Measurements from ENCODE around the gene CDHR1. TPM values are rescaled to one million over a fixed set of nuclear protein-coding genes. Genes with fewer than 3 reads are reported as not detected.

CDHR1 gene
- total RNA-seq, 4 donors from 2014 or later, result 0.27 TPM; not detected in 3

DNA sequence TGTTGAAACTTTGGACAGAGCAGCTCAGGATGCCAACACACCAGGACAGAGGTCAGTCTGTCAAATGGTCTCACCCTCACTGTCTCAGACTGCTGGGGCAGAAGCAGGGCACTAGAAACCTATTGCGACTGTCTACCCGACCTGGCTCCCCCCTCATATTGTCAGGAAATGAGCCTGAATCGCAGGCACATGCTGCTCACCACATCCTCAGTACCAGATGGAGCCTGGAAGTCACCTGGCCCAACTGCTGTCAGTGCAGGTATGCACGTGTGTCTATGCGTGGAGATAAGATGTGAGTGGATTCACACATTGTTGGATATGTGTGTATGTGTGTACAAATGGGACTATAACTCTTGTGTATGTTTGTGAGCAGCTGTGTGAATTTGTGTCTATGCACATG, 3.2 kb upstream of the CDHR1 start:
- Histone ChIP-seq H3K27ac (no peak overlapping the region), H3K9me3 (no peaks in the 10 kb centered on the region), H3K36me3 (no peaks in the 10 kb centered on the region), H3K4me1 (peaks cover 0 to 3% of the 10 kb centered on the region in 2 donors), H3K4me3 (no peak overlapping the region), H3K27me3 (peaks cover 15 to 22% (median 17%) of the 10 kb centered on the region in 3 donors)
- TF ChIP-seq POLR2A (IDR thresholded peaks at IDR 0.05), result no peak
- ATAC-seq, result no peak
- DNase-seq, result no peak
- in situ Hi-C loops (cut with MboI; ENCODE audit: low sequenced_read_pairs in 4 of 4) (no loop called here), intact Hi-C loops (cut with DNase I; ENCODE audit: low total_unique reads) (no loop called here)

DNA sequence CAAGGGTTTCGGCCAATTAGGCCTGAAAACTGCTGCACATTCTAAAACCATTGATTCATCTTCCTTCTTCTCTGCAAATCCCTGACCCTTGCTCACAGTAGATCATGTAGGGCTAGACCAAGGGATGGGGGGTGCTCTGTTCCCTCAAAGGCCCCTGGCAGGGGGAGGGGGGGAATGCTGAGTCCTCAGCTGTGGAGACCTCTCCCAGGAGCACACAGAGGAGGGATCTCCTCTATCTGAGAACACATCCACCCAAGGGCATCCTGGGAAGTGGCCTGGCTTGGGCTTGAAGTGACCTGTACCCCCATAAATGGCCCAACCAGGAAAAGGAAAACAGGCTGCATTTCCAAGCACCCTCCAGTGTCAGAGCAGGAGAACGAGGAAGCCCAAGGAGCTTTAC, 1.0 kb upstream of the CDHR1 start:
- no peak overlapping the region for H3K27ac ChIP-seq
- H3K4me3 ChIP-seq, result no peak overlapping the region
- H3K9me3 ChIP-seq, result no peaks in the 10 kb centered on the region
- DNase-seq (no peak), ATAC-seq (no peak)
- H3K27me3 ChIP-seq, result peaks cover 15 to 25% (median 20%) of the 10 kb centered on the region in 3 donors
- in situ Hi-C loops (cut with MboI; ENCODE audit: low sequenced_read_pairs in 4 of 4) (no loop called here), intact Hi-C loops (cut with DNase I; ENCODE audit: low total_unique reads) (no loop called here)
- no peaks in the 10 kb centered on the region for H3K36me3 ChIP-seq
- TF ChIP-seq POLR2A (IDR thresholded peaks at IDR 0.05), result no peak
- TF ChIP-seq, protein P1, sequence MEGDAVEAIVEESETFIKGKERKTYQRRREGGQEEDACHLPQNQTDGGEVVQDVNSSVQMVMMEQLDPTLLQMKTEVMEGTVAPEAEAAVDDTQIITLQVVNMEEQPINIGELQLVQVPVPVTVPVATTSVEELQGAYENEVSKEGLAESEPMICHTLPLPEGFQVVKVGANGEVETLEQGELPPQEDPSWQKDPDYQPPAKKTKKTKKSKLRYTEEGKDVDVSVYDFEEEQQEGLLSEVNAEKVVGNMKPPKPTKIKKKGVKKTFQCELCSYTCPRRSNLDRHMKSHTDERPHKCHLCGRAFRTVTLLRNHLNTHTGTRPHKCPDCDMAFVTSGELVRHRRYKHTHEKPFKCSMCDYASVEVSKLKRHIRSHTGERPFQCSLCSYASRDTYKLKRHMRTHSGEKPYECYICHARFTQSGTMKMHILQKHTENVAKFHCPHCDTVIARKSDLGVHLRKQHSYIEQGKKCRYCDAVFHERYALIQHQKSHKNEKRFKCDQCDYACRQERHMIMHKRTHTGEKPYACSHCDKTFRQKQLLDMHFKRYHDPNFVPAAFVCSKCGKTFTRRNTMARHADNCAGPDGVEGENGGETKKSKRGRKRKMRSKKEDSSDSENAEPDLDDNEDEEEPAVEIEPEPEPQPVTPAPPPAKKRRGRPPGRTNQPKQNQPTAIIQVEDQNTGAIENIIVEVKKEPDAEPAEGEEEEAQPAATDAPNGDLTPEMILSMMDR (IDR thresholded peaks at IDR 0.05 in 4 of 5, conservative IDR thresholded peaks at IDR 0.05 in 1 of 5), result no peak
- peaks cover 0 to 3% of the 10 kb centered on the region in 2 donors for H3K4me1 ChIP-seq

DNA sequence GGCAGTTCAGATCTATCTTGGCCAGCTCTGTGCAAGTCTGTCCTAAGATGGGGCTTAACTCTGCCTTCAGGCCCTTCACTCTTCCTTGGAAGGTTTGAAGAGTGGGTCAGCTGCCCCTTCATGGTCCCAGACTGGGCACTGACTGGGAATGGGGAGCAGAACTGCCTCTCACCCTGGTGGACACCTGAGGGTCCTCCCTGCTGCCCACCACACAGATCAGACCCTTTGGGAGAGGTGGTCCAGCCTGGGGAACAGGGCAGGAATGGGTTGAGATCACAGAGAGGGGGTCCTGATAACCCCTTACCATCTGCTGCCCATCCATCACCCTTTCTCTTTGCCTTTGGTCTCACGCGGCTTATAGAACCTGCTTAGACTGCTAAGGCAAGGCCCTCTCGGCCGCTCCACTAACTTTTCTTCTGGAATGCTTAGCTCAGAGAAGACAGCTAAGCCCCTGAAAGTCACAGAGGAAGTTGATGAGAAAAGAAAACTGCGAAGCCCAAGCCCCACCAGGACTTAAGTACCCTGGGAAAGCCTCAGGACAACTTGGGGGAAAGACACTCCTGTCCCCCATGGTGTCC, 402 bp upstream of the CDHR1 start:
- DNase-seq (no peak), ATAC-seq (no peak)
- Histone ChIP-seq H3K4me1 (peaks cover 0 to 3% of the 10 kb centered on the region in 2 donors), H3K27me3 (peaks cover 15 to 25% (median 20%) of the 10 kb centered on the region in 3 donors), H3K36me3 (no peaks in the 10 kb centered on the region), H3K27ac (no peak overlapping the region), H3K4me3 (peak overlapping the region; percentile 28 to 53 (median 46)), H3K9me3 (no peaks in the 10 kb centered on the region)
- in situ Hi-C loops (cut with MboI; ENCODE audit: low sequenced_read_pairs in 4 of 4) (no loop called here), intact Hi-C loops (cut with DNase I; ENCODE audit: low total_unique reads) (no loop called here)
- TF ChIP-seq, protein P1 (IDR thresholded peaks at IDR 0.05 in 4 of 5, conservative IDR thresholded peaks at IDR 0.05 in 1 of 5), result no peak
- no peak for TF ChIP-seq POLR2A (IDR thresholded peaks at IDR 0.05)

DNA sequence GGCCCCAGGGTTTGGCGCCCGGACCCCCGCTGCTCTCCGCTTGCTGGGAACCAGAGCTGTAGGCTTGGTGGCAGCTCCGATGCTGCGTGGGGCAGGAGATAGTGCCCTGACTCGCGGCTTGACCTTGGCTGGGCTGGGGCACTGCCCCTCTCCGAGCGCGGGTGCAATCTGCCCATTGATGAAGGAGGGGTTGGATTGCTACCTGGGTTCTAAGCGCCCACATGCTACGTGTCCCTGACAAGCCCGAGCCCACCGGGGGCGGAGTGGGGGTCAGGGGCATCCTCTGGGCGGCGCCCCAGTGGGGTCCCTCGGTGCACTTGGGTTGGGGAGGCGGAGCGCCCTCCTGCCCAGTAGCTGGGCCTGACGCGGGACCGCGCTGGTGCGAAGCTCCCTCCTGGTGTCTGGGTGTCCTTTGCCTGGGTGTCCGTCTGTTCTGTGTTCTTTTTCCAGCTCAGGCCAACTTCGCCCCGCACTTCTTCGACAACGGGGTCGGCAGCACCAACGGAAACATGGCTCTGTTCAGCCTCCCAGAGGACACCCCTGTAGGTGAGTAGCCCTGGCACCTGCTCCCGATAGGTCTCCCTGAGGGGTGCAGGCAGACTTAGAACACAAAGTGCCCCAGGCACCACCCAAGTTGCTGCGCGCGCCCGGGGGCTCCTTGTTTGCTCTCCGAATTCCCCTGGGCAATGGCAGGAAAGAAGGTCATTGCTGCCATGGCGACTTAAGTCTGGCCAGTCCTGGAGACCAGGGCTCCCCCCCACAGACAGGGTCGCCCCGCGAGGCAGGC, 900 bp downstream of the CDHR1 start:
- Histone ChIP-seq H3K4me3 (peak overlapping the region in 3 of 4 donors; percentile 28 to 53 (median 44)), H3K9me3 (no peaks in the 10 kb centered on the region), H3K36me3 (no peaks in the 10 kb centered on the region), H3K27ac (no peak overlapping the region), H3K4me1 (peaks cover 0 to 3% of the 10 kb centered on the region in 2 donors), H3K27me3 (peaks cover 15 to 25% (median 20%) of the 10 kb centered on the region in 3 donors)
- DNase-seq (no peak), ATAC-seq (no peak)
- intact Hi-C loops (cut with DNase I; ENCODE audit: low total_unique reads), result no loop called here
- no peak for TF ChIP-seq POLR2A (IDR thresholded peaks at IDR 0.05)
- TF ChIP-seq, protein P1 (IDR thresholded peaks at IDR 0.05 in 4 of 5, conservative IDR thresholded peaks at IDR 0.05 in 1 of 5), result no peak
- in situ Hi-C loops (cut with MboI; ENCODE audit: low sequenced_read_pairs in 4 of 4), result no loop called here

DNA sequence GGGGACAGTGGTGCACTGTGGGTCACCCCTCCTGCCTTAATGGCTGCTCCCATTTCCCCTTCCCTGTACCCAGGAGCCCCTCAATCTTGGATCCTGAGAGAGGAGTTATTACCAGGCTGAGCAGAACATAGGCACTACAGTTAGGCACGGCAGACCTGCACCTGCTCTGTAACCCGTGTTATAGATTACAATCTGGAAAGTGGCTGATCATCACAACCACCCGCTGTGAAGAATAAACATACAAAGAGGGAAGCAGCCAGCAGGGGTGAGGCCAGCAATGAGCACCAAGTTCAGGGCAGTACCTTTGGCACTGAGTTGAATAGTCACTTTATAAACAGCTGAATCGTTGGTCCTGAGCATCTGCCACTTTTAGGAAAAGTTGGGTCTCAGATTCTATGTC, 1.7 kb downstream of the CDHR1 start:
- TF ChIP-seq, protein P1 (IDR thresholded peaks at IDR 0.05 in 4 of 5, conservative IDR thresholded peaks at IDR 0.05 in 1 of 5), result no peak
- no peak for TF ChIP-seq POLR2A (IDR thresholded peaks at IDR 0.05)
- in situ Hi-C loops (cut with MboI; ENCODE audit: low sequenced_read_pairs in 4 of 4) (no loop called here), intact Hi-C loops (cut with DNase I; ENCODE audit: low total_unique reads) (no loop called here)
- H3K4me1 ChIP-seq, result peaks cover 0 to 3% of the 10 kb centered on the region in 2 donors
- H3K4me3 ChIP-seq, result no peak overlapping the region
- ATAC-seq (no peak), DNase-seq (no peak)
- no peak overlapping the region for H3K27ac ChIP-seq
- H3K36me3 ChIP-seq, result no peaks in the 10 kb centered on the region
- no peaks in the 10 kb centered on the region for H3K9me3 ChIP-seq
- peaks cover 15 to 25% (median 20%) of the 10 kb centered on the region in 3 donors for H3K27me3 ChIP-seq

Measured in gastrocnemius medialis (tissue), 4 donors.